H7 (cell line): Measurements from ENCODE around the gene NPLOC4. TPM values are rescaled to one million over a fixed set of nuclear protein-coding genes. Genes with fewer than 3 reads are reported as not detected.
"Not testable (repeated sequence)": the region's sequence is repeated elsewhere in the genome, so short reads cannot be mapped to it uniquely, and the experiment has no call there.

Source experiments
- DNase-seq: peaks from one replicate; pipeline ENCODE4 v3.0.0; 2012
- H3K27me3 ChIP-seq: 2 replicates; pipeline ENCODE4 v1.6.0; 2011; ENCODE audit warnings: mild to moderate bottlenecking, low read length; ENCODE audit not compliant: control insufficient read depth, insufficient read depth
- H3K36me3 ChIP-seq: replicated peaks from 2 replicates; pipeline ENCODE4 v1.5.1; 2011; ENCODE audit warnings: low read length; ENCODE audit not compliant: control insufficient read depth, insufficient read depth
- H3K4me3 ChIP-seq: 2 replicates; pipeline ENCODE4 v1.5.1; 2011; ENCODE audit warnings: low read depth, mild to moderate bottlenecking, control low read depth, low read length, moderate library complexity; ENCODE audit not compliant: insufficient read depth
- total RNA-seq: library from RNA; depleted of rRNA; stranded (reverse); fragments of >200 nt; shearing (Covaris generic); gene quantifications from 2 replicates; pipeline ENCODE4 v1.2.3, GENCODE V29; 2014

The NPLOC4 gene
- total RNA-seq, 1 experiment from 2014 or later: 64.5 TPM

DNA sequence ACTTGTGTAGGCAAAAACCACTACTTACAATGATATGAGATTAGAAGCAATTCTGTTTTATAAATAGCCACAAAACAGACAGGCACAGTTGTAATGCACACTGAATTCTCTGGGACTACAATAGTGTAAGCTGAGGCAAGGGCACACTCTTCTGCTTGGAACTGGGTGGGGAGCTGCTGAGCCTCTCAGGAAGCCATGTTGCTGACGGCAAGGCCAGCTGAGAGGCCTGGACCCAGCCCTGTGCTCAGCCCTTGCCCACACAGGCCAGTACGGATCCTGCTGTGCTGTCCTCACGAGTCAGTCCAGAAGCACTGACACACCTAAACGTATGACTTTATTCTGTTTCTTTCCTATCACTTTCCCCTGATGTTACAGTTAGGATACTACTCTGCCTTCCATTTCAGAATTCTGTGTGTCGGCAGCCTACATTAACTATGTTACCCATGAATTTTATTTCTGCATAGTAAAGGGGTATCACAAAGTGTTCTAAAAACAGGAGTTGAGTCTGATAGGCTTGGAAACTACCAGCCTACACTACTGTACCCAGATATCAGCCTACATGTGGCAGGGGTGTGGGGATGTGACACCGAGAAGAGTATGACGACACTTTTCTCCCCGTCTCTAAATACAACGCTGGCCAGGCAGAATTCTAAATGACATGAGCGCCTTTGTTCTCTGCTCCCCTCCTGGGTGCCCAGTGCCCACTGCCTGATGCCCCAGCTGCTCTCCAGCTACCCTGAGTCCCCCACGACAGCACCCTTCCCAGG is 43.6 kb downstream of the NPLOC4 start:
- no peak overlapping the region for H3K4me3 ChIP-seq
- no peaks in the 10 kb centered on the region for H3K27me3 ChIP-seq
- H3K36me3 ChIP-seq: peaks cover 32% of the 10 kb centered on the region
- DNase-seq: no peak

DNA sequence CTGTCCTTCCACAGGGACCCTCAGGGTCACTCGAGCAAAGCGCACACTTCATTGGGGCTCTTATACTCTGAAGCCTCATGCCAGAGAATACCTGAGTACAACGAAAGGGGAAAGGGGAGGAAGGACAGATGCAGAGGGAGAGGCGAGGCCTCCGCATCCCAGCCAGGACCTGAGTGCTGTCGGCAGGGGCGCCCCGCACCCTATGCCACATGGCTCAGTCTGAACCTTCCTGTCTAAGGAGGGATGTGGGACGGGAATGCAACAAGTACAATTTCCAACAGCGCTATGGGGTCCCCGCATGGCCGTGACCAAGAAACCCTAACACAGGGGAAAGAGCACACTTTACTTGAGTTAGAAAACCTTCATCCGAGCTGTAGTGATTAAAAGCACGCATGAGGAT is 44.9 kb downstream of the NPLOC4 start:
- no peaks in the 10 kb centered on the region for H3K27me3 ChIP-seq
- peaks cover 30% of the 10 kb centered on the region for H3K36me3 ChIP-seq
- DNase-seq: no peak
- no peak overlapping the region for H3K4me3 ChIP-seq

DNA sequence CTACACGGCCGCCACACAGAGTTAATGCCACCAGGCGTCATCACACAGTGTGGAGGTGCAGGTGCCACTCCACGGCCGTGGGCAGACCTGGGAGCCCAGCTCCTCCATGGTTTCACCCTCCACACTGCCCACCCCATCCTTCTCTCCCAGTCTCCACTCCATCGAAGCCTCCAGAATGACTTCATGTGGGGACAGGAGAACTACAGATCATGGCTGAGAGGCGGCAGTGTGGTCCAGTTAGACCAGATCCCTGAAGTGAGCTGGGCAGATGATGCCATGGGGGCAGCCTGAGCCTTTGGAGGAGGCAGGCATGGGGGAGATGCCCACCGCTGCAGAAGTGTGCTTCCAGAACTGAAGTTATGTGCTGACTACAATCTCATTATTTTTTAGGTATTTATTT is 46.8 kb downstream of the NPLOC4 start:
- Histone ChIP-seq H3K4me3 (no peak overlapping the region), H3K27me3 (no peaks in the 10 kb centered on the region), H3K36me3 (peaks cover 41% of the 10 kb centered on the region)
- no peak for DNase-seq

DNA sequence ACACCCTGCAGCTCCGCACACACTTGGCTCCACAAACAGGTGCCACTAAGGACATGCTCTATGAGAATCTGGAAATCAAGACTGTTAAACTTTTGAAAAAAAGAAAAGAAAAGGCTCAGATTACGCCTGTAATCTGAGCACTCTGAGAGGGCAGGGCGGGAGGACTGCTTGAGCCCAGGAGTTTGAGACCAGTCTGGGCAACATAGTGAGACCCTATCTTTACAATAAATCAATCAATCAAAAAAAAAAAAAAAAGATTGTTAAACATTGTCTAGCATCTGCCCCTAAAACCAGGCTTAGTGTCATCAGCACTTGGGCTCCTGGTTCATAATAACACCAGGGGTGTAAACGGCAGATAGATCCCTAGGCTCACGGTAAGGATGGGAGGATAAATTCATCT is 47.3 kb downstream of the NPLOC4 start:
- DNase-seq: no peak
- H3K27me3 ChIP-seq: no peaks in the 10 kb centered on the region
- peaks cover 41% of the 10 kb centered on the region for H3K36me3 ChIP-seq
- H3K4me3 ChIP-seq: no peak overlapping the region

DNA sequence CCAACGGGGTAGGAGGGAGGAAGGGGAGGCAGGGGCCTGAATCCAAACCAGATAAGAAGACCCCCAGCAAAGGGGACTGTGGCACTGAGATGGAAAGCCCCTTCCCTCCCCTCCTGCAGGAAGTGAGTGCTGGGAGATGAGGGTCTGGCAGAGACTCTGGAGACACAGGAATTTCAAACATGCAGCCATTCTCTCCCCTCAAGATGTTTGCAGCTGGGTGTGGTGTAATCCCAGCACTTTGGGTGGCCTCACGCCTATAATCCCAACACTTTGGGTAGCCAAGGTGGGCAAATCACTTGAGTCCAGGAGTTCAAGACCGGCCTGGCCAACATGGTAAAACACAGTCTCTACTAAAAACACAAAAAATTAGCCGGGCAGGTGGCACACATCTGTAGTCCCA is 50.8 kb downstream of the NPLOC4 start:
- DNase-seq: no peak
- Histone ChIP-seq H3K36me3 (peaks cover 39% of the 10 kb centered on the region), H3K4me3 (no peak overlapping the region), H3K27me3 (no peaks in the 10 kb centered on the region)

DNA sequence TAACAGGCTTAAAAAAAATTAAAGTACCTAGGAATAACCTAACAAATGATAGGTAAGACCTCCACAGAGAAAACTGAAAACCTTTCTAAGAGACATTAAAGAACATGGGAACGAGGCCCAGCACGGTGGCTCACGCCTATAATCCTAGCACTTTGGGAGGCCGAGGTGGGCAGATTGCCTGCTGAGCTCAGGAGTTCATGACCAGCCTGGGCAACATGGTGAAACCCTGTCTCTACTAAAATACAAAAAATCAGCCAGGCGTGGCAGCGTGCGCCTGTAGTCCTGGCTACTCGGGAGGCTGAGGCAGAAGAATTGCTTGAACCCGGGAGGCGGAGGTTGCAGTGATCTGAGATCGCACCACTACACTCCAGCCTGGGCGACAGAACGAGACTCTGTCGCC is 52.1 kb downstream of the NPLOC4 start:
- peaks cover 34% of the 10 kb centered on the region for H3K36me3 ChIP-seq
- not testable (repeated sequence) for H3K4me3 ChIP-seq, H3K27me3 ChIP-seq, DNase-seq

DNA sequence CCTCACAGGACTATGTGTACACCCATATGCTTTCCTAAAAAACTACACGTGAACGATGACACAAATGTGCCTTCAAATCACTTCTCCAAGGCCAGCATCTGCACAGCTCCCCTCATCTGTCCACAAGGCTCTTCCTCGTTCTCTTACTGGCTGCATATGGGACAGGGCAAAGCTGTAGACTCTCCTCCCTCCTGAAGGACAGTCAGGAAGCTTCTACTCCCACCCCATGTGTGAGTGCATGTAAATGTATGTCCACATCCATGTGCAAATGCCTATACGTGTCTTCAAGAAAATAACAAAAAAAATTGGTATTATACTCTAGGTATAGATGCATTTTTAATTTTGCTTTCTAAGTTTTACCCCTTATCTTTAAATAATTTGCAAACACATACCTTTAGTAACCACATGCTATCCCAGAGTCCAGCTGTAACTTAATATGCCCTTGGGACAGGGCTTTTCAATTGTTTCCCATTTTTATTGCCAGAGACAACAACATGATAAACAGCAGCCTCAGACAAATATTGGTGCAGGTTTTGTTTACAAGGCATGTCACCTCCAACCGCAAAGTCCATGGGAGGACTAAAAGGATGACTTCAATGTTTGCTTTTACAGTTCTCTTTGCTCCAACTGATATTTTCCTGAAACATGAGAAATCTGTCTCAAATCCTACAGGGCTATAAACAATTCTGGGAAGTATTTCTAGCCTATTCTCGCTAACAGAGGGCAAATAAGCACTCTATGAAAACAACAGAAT is 53.1 kb downstream of the NPLOC4 start:
- H3K27me3 ChIP-seq: no peaks in the 10 kb centered on the region
- peaks cover 32% of the 10 kb centered on the region for H3K36me3 ChIP-seq
- H3K4me3 ChIP-seq: no peak overlapping the region
- DNase-seq: no peak

DNA sequence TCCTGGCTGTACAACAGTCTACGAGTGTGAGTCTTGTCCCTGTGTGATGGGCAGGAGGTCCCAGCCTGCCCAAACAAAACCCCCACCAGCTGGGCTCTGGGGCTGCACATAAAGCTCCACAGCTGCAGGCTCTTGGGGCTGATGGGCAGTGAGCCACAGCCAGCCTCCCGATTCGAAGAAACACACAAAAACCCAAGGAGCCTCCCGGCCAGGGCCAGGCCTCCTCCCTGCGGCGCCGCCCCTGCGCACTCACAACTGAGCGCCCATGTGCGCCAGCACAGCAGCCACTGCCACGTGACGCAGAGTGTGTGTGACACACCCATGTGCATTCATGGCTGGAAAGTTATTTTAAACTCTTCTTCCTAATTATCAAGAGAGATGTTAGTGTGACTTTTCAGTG is 54.2 kb downstream of the NPLOC4 start:
- peaks cover 25% of the 10 kb centered on the region for H3K36me3 ChIP-seq
- no peaks in the 10 kb centered on the region for H3K27me3 ChIP-seq
- no peak overlapping the region for H3K4me3 ChIP-seq
- no peak for DNase-seq

DNA sequence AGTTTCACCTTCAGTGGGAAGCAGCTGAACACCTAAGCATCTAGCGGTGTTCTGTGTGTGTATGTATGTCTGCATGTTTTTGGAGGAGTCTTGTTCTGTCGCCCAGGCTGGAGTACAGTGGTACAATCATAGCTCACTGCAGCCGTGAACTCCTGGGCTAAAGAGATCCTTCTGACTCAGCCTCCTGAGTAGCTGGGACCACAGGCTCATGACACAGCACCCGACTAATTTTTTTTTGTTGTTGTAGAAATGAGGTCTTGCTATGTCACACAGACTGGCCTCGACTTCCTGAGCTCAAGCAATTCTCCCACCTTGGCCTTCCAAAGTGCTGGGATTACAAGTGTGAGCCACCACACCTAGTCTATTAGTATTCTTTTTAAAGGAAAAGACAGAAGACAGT is 54.6 kb downstream of the NPLOC4 start:
- DNase-seq: no peak
- Histone ChIP-seq H3K36me3 (peaks cover 27% of the 10 kb centered on the region), H3K27me3 (no peaks in the 10 kb centered on the region), H3K4me3 (no peak overlapping the region)

DNA sequence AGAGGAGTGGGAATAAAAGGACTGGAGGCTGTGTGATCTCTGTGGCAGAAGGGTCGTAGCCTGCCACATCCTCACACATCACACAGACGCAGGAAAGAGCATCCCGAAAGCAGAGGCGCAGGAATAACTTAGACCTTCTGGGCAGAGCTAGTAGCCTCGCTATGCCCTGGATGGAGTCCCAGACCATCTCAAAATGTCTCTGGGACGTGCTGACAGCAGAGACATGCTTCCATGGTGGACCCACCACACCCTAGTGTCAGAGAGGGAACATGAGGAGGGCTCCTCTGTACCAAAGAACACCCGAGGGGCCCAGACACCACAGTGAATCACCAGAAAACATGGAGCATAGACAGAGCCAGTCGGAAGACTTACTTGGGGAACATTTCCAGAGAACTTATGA is 55.2 kb downstream of the NPLOC4 start:
- DNase-seq: no peak
- Histone ChIP-seq H3K36me3 (peaks cover 30% of the 10 kb centered on the region), H3K4me3 (no peak overlapping the region), H3K27me3 (no peaks in the 10 kb centered on the region)

DNA sequence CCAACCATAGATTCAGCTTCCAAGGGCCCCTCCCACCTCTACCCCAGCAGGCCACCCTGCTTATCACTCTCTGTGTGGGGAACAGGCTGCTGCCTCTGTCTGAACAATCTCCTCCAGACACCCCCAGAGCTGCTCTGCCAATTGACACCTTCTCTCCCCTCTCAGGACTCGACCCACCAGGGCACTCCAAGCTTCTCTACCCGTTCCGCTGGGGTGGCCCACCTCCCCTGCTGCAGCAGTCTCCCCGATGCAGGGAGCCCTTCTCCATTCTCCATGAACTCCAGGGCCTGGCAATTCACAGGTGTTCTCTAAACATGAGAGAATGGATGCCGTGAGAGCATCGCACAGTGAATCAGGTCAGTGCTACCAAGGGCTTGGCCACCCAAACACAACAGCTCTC is 56.4 kb downstream of the NPLOC4 start:
- peaks cover 22% of the 10 kb centered on the region for H3K36me3 ChIP-seq
- no peak overlapping the region for H3K4me3 ChIP-seq
- no peaks in the 10 kb centered on the region for H3K27me3 ChIP-seq
- no peak for DNase-seq

DNA sequence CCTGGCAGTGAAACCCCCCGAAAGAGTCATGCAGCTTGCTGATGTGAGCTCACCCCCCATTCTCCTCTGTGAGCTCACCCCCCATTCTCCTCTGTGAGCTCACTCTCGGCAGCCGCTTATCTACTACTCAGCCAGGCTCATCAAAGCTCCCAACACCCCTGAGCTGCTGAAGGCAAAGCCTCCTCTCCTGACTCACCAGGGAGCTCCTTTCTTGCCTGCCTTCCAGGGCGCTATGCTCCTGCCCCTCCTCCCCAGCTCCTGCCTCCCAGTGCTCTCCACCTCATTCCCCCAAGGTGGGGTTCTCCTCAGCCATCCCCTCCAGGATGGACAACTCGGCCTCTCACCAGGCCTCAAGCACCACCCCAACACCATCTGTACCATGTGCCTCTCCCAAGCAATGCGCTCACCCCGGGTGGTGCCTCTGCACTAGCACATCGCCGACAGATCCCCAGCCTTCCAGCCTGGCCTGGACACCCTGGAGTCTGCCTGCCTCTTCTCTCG is 57.0 kb downstream of the NPLOC4 start:
- no peaks in the 10 kb centered on the region for H3K27me3 ChIP-seq
- peaks cover 24% of the 10 kb centered on the region for H3K36me3 ChIP-seq
- H3K4me3 ChIP-seq: no peak overlapping the region
- peak; percentile 39 for DNase-seq

DNA sequence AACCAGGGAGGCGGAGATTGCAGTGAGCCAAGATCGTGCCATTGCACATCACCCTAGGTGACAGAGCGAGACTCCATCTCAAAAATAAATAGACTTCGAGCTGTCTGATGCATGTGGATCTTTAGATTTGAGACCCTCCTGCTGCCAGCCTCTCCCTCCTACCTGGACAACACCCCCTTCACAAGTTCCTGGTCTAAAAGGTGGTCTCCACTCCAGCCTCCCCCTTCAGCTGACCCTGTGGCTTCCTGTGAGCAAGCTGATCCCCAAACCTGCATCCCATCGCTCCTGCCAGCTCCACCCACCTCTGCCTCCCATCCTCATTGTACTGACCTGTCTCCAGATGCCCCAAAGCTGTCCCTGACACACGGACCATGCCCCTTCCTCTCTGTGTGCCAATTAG is 57.6 kb downstream of the NPLOC4 start:
- Histone ChIP-seq H3K4me3 (no peak overlapping the region), H3K27me3 (no peaks in the 10 kb centered on the region), H3K36me3 (peaks cover 24% of the 10 kb centered on the region)
- DNase-seq: no peak

DNA sequence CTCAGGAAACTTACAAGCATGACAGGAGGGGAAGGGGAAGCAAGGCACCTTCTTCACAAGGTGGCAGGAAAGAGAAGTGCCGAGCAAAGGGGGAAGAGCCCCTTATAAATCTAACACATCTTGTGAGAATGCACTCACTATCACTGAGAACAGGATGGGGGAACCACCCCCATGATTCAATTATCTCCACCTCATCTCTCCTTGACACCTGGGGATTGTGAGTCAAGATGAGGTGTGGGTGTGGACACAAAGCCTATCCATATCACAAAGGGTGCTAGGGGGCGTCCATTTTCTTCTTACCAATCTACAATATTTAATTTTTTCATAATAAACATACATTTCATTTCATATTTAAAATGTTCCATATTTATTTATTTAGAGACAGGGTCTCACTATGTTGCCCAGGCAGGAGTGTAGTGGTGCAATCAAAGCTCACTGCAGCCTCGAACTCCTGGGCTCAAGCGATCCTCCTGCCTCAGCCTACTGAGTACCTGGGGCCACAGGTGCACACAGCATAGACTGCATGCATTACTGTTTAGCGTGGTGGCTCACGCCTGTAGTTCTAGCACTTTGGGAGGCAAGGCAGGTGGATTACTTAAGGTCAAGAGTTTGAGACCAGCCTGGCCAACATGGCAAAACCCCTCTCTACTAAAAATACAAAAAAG is 58.2 kb downstream of the NPLOC4 start:
- Histone ChIP-seq H3K27me3 (no peaks in the 10 kb centered on the region), H3K4me3 (no peak overlapping the region), H3K36me3 (peaks cover 23% of the 10 kb centered on the region)
- DNase-seq: no peak

DNA sequence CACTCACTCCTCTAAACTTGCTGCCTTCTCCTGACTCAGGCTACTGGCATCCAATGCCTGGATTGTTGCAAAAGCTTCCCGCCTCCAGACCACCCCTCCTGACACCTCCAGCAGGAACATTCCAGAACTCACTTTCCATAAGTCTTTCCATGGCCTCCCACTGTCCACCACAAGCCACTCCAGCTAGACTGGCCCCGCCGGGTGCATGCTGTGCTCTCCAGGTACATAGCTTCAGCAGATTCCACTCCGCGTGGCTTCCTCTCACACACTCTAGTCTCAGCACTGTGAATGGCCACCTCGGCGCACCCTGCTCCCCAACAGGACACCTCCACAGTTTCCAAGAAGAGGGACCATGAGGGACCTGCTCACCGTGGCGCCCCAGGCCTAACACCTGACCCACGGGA is 58.9 kb downstream of the NPLOC4 start:
- Histone ChIP-seq H3K27me3 (no peaks in the 10 kb centered on the region), H3K36me3 (peaks cover 25% of the 10 kb centered on the region), H3K4me3 (no peak overlapping the region)
- no peak for DNase-seq
